MCF 10A (cell line): ENCODE data around the gene KRT81. TPM values are rescaled to one million over a fixed set of nuclear protein-coding genes. Genes with fewer than 3 reads are reported as not detected.

ENCODE experiments used
- BruUV-seq: library from RNA; stranded (reverse); fragments of 400-500 nt; replicated peaks from 2 replicates; lab custom pipeline; 2021; lab: Mats Ljungman, UMichigan
- CTCF ChIA-PET: fragments of 300-600 bp; sonication (Branson Sonifier 250); formaldehyde crosslinking; extraction: SDS; loops from one replicate; lab custom pipeline; 2021; ENCODE audit warnings: antibody characterized with exemption, inconsistent platforms; lab: Yijun Ruan, JAX
- POLR2A ChIA-PET: fragments of 300-600, 350-650 bp; sonication (Branson Sonifier 250); formaldehyde crosslinking; extraction: SDS; loops from one replicate; lab custom pipeline; 2020; ENCODE audit warnings: antibody characterized with exemption, inconsistent platforms; lab: Yijun Ruan, JAX
- DNase-seq: peaks from one replicate; pipeline ENCODE4 v3.0.0-alpha.2; 2018; ENCODE audit not compliant: unreplicated experiment
- H3K27ac Mint-ChIP-seq: one replicate; pipeline ENCODE4 v1.8.0; 2022; ENCODE audit warnings: mild to moderate bottlenecking, low read depth, mixed read lengths; ENCODE audit not compliant: unreplicated experiment
- H3K27me3 Mint-ChIP-seq: one replicate; pipeline ENCODE4 v1.8.0; 2022; ENCODE audit warnings: mixed read lengths; ENCODE audit not compliant: insufficient read depth, unreplicated experiment
- H3K36me3 Mint-ChIP-seq: one replicate; pipeline ENCODE4 v1.8.0; 2022; ENCODE audit warnings: mild to moderate bottlenecking, moderate library complexity, mixed read lengths; ENCODE audit not compliant: insufficient read depth, unreplicated experiment
- H3K4me1 Mint-ChIP-seq: one replicate; pipeline ENCODE4 v1.8.0; 2022; ENCODE audit warnings: mixed read lengths; ENCODE audit not compliant: insufficient read depth, unreplicated experiment
- H3K4me3 Mint-ChIP-seq: one replicate; pipeline ENCODE4 v1.8.0; 2022; ENCODE audit warnings: mild to moderate bottlenecking, moderate library complexity, mixed read lengths; ENCODE audit not compliant: unreplicated experiment
- H3K9me3 Mint-ChIP-seq: one replicate; pipeline ENCODE4 v1.8.0; 2022; ENCODE audit warnings: mixed read lengths; ENCODE audit not compliant: unreplicated experiment
- CTCF ChIP-seq: fragments of 200-600 bp; IDR thresholded peaks from one replicate; pipeline ENCODE4 v1.8.0; 2022; ENCODE audit warnings: antibody characterized with exemption, mild to moderate bottlenecking; ENCODE audit not compliant: unreplicated experiment
- intact Hi-C: fragments of 100-400 bp; cut with micrococcal nuclease; formaldehyde crosslinking; loops from 2 replicates; pipeline ENCODE4 v1.14.1; 2022
- total RNA-seq: library from RNA; stranded (reverse); gene quantifications from 2 replicates; pipeline ENCODE4 v1.2.3, GENCODE V29; 2022

Gene KRT81
- total RNA-seq, 1 experiment from 2014 or later: 2,023 TPM

- H3K36me3 Mint-ChIP-seq: no peaks in the 10 kb centered on the region
- CTCF ChIA-PET: interaction anchor here (7.2 kb wide), 1 partner anchor 11 kb away, joined by 52 read pairs; no protein-coding TSS in a partner anchor
- POLR2A ChIA-PET: no interaction called here
- no peak overlapping the region for H3K4me3 Mint-ChIP-seq
- peaks cover 14% of the 10 kb centered on the region for H3K9me3 Mint-ChIP-seq
- DNase-seq: no peak
- H3K27me3 Mint-ChIP-seq: no peaks in the 10 kb centered on the region
- no peak for TF ChIP-seq CTCF
- intact Hi-C loops: no loop called here
- no peak overlapping the region for H3K27ac Mint-ChIP-seq
- peaks cover 6% of the 10 kb centered on the region for H3K4me1 Mint-ChIP-seq
- no TSS peak for BruUV-seq
Measured at GRCh38 chr12:52268212-52268611, 23.1 kb downstream of the KRT81 start.

GRCh38 chr12:52267699-52268098 lies 23.6 kb downstream of the KRT81 start:
- Mint-ChIP-seq H3K27ac (no peak overlapping the region), H3K4me1 (peaks cover 6% of the 10 kb centered on the region), H3K4me3 (no peak overlapping the region), H3K27me3 (no peaks in the 10 kb centered on the region), H3K9me3 (peaks cover 14% of the 10 kb centered on the region), H3K36me3 (no peaks in the 10 kb centered on the region)
- TF ChIP-seq CTCF: no peak
- BruUV-seq: no TSS peak
- ChIA-PET POLR2A (interaction anchor here (1.1 to 1.3 kb wide), 2 partner anchors 22 to 23 kb away, joined by 3 read pairs; no protein-coding TSS in a partner anchor), CTCF (interaction anchor here (1.5 to 7.2 kb wide), 2 partner anchors 11 to 16 kb away, joined by 5 to 52 read pairs; no protein-coding TSS in a partner anchor)
- intact Hi-C loops: no loop called here
- DNase-seq: no peak

DNA sequence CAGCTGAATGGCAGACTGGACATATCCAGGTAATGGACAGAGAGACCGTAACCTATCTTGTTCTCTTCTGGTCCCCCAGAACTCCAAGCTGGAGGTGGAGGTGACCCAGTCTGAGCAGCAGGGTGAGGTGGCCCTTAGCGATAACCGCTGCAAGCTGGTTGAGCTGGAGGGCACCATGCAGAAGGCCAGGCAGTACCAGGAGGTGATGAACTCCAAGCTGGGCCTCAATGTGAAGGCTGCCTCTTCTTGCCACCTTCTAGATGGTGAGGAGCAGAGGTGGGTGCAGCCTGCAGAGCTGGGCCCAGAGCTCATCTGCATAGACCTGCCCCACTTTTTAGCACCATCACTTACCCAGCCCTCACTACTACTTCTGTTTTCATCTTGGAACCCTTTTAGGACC lies 24.1 kb downstream of the KRT81 start:
- intact Hi-C loops: no loop called here
- ChIA-PET CTCF (interaction anchor here (0.6 to 7.2 kb wide), 4 partner anchors 12 to 474 kb away, joined by 3 to 52 read pairs (median 4); no protein-coding TSS in a partner anchor), POLR2A (interaction anchor here (1.1 to 1.4 kb wide), 3 partner anchors 11 to 22 kb away, joined by 3 read pairs; no protein-coding TSS in a partner anchor)
- DNase-seq: no peak
- H3K27ac Mint-ChIP-seq: no peak overlapping the region
- no peak overlapping the region for H3K4me3 Mint-ChIP-seq
- H3K4me1 Mint-ChIP-seq: peaks cover 6% of the 10 kb centered on the region
- peaks cover 14% of the 10 kb centered on the region for H3K9me3 Mint-ChIP-seq
- no peaks in the 10 kb centered on the region for H3K36me3 Mint-ChIP-seq
- BruUV-seq: no TSS peak
- TF ChIP-seq CTCF: no peak
- no peaks in the 10 kb centered on the region for H3K27me3 Mint-ChIP-seq

DNA sequence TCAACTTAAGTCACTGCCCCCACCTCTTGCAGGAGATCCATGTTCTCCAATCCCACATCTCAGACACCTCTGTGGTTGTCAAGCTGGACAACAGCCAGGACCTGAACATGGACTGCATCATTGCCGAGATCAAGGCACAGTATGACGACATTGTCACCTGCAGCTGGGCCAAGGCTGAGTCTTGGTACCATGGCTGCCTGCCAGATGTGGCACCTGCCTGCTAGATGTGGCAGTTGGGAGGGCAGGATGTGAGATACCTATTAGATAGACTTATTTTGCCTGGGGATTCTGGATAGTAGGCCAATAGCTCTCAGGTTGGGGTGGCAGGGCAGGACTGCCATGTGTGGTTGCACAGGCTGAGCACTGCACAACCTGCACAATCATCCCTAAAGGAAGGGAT lies 24.8 kb downstream of the KRT81 start:
- Mint-ChIP-seq H3K36me3 (no peaks in the 10 kb centered on the region), H3K27me3 (no peaks in the 10 kb centered on the region), H3K9me3 (peaks cover 8% of the 10 kb centered on the region), H3K27ac (no peak overlapping the region), H3K4me1 (peaks cover 8% of the 10 kb centered on the region), H3K4me3 (no peak overlapping the region)
- ChIA-PET CTCF (interaction anchor here (0.9 to 7.2 kb wide), 4 partner anchors 12 to 106 kb away, joined by 3 to 52 read pairs (median 4); no protein-coding TSS in a partner anchor), POLR2A (interaction anchor here (1.1 to 1.4 kb wide), 3 partner anchors 10 to 22 kb away, joined by 3 read pairs; no protein-coding TSS in a partner anchor)
- no peak for DNase-seq
- BruUV-seq: no TSS peak
- intact Hi-C loops: no loop called here
- TF ChIP-seq CTCF: no peak
